WTC11 (cell line): ENCODE measurements around the gene ACTA2. TPM values are rescaled to one million over a fixed set of nuclear protein-coding genes. Genes with fewer than 3 reads are reported as not detected.

Experiments
- ATAC-seq: fragments of 200-7000 bp; cut with Tn5 transposase; 2 replicates; pipeline ENCODE4 v1.10.0; 2021; ENCODE audit warnings: mild to moderate bottlenecking, moderate library complexity
- CTCF ChIA-PET: fragments of 300-600 bp; sonication (Branson Sonifier 250); formaldehyde crosslinking; loops from one replicate; lab custom pipeline; 2021; ENCODE audit warnings: antibody characterized with exemption; lab: Charles Lee
- POLR2A ChIA-PET: fragments of 350-600 bp; sonication (Branson Sonifier 250); formaldehyde crosslinking; loops from one replicate; lab custom pipeline; 2021; ENCODE audit warnings: antibody characterized with exemption; lab: Charles Lee
- DNase-seq: peaks from one replicate; pipeline ENCODE4 v3.0.0; 2021; ENCODE audit warnings: low spot score
- H3K27ac Mint-ChIP-seq: 2 replicates; pipeline ENCODE4 v1.8.0; 2021; ENCODE audit warnings: mixed read lengths
- H3K27me3 Mint-ChIP-seq: 2 replicates; pipeline ENCODE4 v1.8.0; 2021; ENCODE audit warnings: low read depth, mild to moderate bottlenecking, moderate library complexity, mixed read lengths
- H3K36me3 Mint-ChIP-seq: 2 replicates; pipeline ENCODE4 v1.8.0; 2021; ENCODE audit warnings: mixed read lengths
- H3K4me1 Mint-ChIP-seq: 2 replicates; pipeline ENCODE4 v1.8.0; 2022; ENCODE audit warnings: mixed read lengths
- H3K4me3 Mint-ChIP-seq: 2 replicates; pipeline ENCODE4 v1.8.0; 2021; ENCODE audit warnings: mild to moderate bottlenecking, moderate library complexity, mixed read lengths
- H3K9me3 Mint-ChIP-seq: 2 replicates; pipeline ENCODE4 v1.8.0; 2021; ENCODE audit warnings: mixed read lengths
- ATF1 ChIP-seq: sonication (generic); formaldehyde crosslinking; IDR thresholded peaks from 2 replicates; pipeline ENCODE4 v1.8.1; 2023; ENCODE audit warnings: mild to moderate bottlenecking, moderate library complexity, missing genetic modification reagents
- CTCF ChIP-seq: fragments of 200-600 bp; IDR thresholded peaks from 2 replicates; pipeline ENCODE4 v1.8.0; 2022; ENCODE audit warnings: antibody characterized with exemption
- ETV6 ChIP-seq: sonication (generic); formaldehyde crosslinking; IDR thresholded peaks from 2 replicates; pipeline ENCODE4 v1.8.1; 2022; ENCODE audit warnings: mild to moderate bottlenecking, missing genetic modification reagents
- FOXP1 ChIP-seq: sonication (generic); formaldehyde crosslinking; IDR thresholded peaks from 2 replicates; pipeline ENCODE4 v1.8.0; 2022; ENCODE audit warnings: missing genetic modification reagents, mild to moderate bottlenecking, moderate library complexity, borderline replicate concordance
- GTF2I ChIP-seq: fragments of 250-450 bp; sonication (Bioruptor Pico); conservative IDR thresholded peaks from 2 replicates; pipeline ENCODE4 v1.4.0; 2021; ENCODE audit warnings: mild to moderate bottlenecking
- IRF2 ChIP-seq: sonication (generic); formaldehyde crosslinking; IDR thresholded peaks from 2 replicates; pipeline ENCODE4 v1.8.0; 2022; ENCODE audit warnings: low read depth, missing genetic modification reagents, borderline replicate concordance
- JUN ChIP-seq: sonication (generic); formaldehyde crosslinking; IDR thresholded peaks from 2 replicates; pipeline ENCODE4 v1.8.0; 2023; ENCODE audit warnings: mild to moderate bottlenecking, missing genetic modification reagents
- MAX ChIP-seq: sonication (generic); formaldehyde crosslinking; IDR thresholded peaks from 2 replicates; pipeline ENCODE4 v1.8.0; 2022; ENCODE audit warnings: mild to moderate bottlenecking, missing genetic modification reagents
- NFYB ChIP-seq: sonication (generic); formaldehyde crosslinking; conservative IDR thresholded peaks from 2 replicates; pipeline ENCODE4 v1.8.0; 2022; ENCODE audit warnings: low read depth, missing genetic modification reagents
- NR1H2 ChIP-seq: sonication (generic); formaldehyde crosslinking; IDR thresholded peaks from 2 replicates; pipeline ENCODE4 v1.9.0; 2021; ENCODE audit warnings: mild to moderate bottlenecking, moderate library complexity, missing genetic modification reagents
- RORB ChIP-seq: fragments of 250-450 bp; sonication (Bioruptor Pico); IDR thresholded peaks from 2 replicates; pipeline ENCODE4 v1.9.0; 2021; ENCODE audit warnings: mild to moderate bottlenecking
- SP1 ChIP-seq: sonication (generic); formaldehyde crosslinking; conservative IDR thresholded peaks from 2 replicates; pipeline ENCODE4 v1.8.1; 2022; ENCODE audit warnings: missing genetic modification reagents
- TCF7 ChIP-seq: sonication (generic); formaldehyde crosslinking; IDR thresholded peaks from 2 replicates; pipeline ENCODE4 v1.8.0; 2022; ENCODE audit warnings: mild to moderate bottlenecking, low read depth, missing genetic modification reagents, moderate library complexity
- TEAD4 ChIP-seq: sonication (generic); formaldehyde crosslinking; IDR thresholded peaks from 2 replicates; pipeline ENCODE4 v1.8.0; 2022; ENCODE audit warnings: mild to moderate bottlenecking, missing genetic modification reagents
- ZNF121 ChIP-seq: sonication (generic); formaldehyde crosslinking; IDR thresholded peaks from 2 replicates; pipeline ENCODE4 v1.8.0; 2023; ENCODE audit warnings: missing genetic modification reagents
- ZNF138 ChIP-seq: sonication (generic); formaldehyde crosslinking; conservative IDR thresholded peaks from 2 replicates; pipeline ENCODE4 v1.8.1; 2022; ENCODE audit warnings: mild to moderate bottlenecking, moderate library complexity, missing genetic modification reagents
- ZNF219 ChIP-seq: sonication (generic); formaldehyde crosslinking; IDR thresholded peaks from 2 replicates; pipeline ENCODE4 v1.8.0; 2023; ENCODE audit warnings: missing genetic modification reagents, mild to moderate bottlenecking, borderline replicate concordance
- ZNF281 ChIP-seq: sonication (generic); formaldehyde crosslinking; IDR thresholded peaks from 2 replicates; pipeline ENCODE4 v1.8.0; 2023; ENCODE audit warnings: mild to moderate bottlenecking, missing genetic modification reagents
- ZNF317 ChIP-seq: sonication (generic); formaldehyde crosslinking; IDR thresholded peaks from 2 replicates; pipeline ENCODE4 v1.8.1; 2023; ENCODE audit warnings: low read depth, mild to moderate bottlenecking, moderate library complexity, missing genetic modification reagents, borderline replicate concordance
- ZNF416 ChIP-seq: fragments of 250-450 bp; sonication (Bioruptor Pico); IDR thresholded peaks from 2 replicates; pipeline ENCODE4 v1.9.0; 2021; ENCODE audit warnings: mild to moderate bottlenecking, inconsistent platforms
- total RNA-seq: library from RNA; stranded (reverse); gene quantifications from 3 replicates; pipeline ENCODE4 v1.2.3, GENCODE V29; 2021

Gene ACTA2
- total RNA-seq, 1 experiment from 2014 or later: 4.4 TPM

- H3K36me3 Mint-ChIP-seq: no peaks in the 10 kb centered on the region
- no peak overlapping the region for H3K4me3 Mint-ChIP-seq
- ChIA-PET POLR2A (no interaction called here), CTCF (interaction anchor here (0.7 to 1.7 kb wide), 2 partner anchors 12 to 41 kb away, joined by 3 to 8 read pairs; partner anchors contain the start of gene STAMBPL1)
- TF ChIP-seq ZNF281: peak; percentile 27; the same call in 1 of the 2 replicates
- TF ChIP-seq CTCF: no peak
- DNase-seq (no peak), ATAC-seq (peak; percentile 76)
- H3K27ac Mint-ChIP-seq: no peak overlapping the region
- no peaks in the 10 kb centered on the region; the same call in 1 of the 2 replicates for H3K27me3 Mint-ChIP-seq
- H3K4me1 Mint-ChIP-seq: peaks cover 24% of the 10 kb centered on the region
- H3K9me3 Mint-ChIP-seq: no peaks in the 10 kb centered on the region
Observed at GRCh38 chr10:88892222-88892967, 60.2 kb downstream of the ACTA2 start.

GRCh38 chr10:88890681-88891381 is 61.7 kb downstream of the ACTA2 start:
- Mint-ChIP-seq H3K4me3 (no peak overlapping the region), H3K36me3 (no peaks in the 10 kb centered on the region), H3K4me1 (peaks cover 24% of the 10 kb centered on the region), H3K27ac (no peak overlapping the region), H3K27me3 (no peaks in the 10 kb centered on the region; the same call in 1 of the 2 replicates), H3K9me3 (no peaks in the 10 kb centered on the region)
- POLR2A ChIA-PET: no interaction called here
- CTCF ChIA-PET: no interaction called here
- DNase-seq (no peak), ATAC-seq (no peak)
- TF ChIP-seq TEAD4 (CRISPR knock-in tag): no peak
- TF ChIP-seq ZNF317 (CRISPR knock-in tag): no peak

GRCh38 chr10:88889559-88890337 is 62.8 kb downstream of the ACTA2 start:
- no peak overlapping the region for H3K27ac Mint-ChIP-seq
- no peak overlapping the region for H3K4me3 Mint-ChIP-seq
- no peaks in the 10 kb centered on the region for H3K36me3 Mint-ChIP-seq
- H3K4me1 Mint-ChIP-seq: peaks cover 26% of the 10 kb centered on the region
- TF ChIP-seq ATF1 (CRISPR knock-in tag) (no peak), SP1 (CRISPR knock-in tag) (no peak), MAX (no peak), JUN (CRISPR knock-in tag) (no peak), ZNF281 (no peak), ZNF416 (CRISPR knock-in tag) (no peak), IRF2 (CRISPR knock-in tag) (no peak), GTF2I (CRISPR knock-in tag) (no peak), RORB (CRISPR knock-in tag) (no peak), ETV6 (CRISPR knock-in tag) (no peak), FOXP1 (CRISPR knock-in tag) (no peak), ZNF121 (CRISPR knock-in tag) (no peak), NFYB (CRISPR knock-in tag) (no peak), ZNF138 (CRISPR knock-in tag) (no peak), ZNF219 (CRISPR knock-in tag) (no peak), TCF7 (CRISPR knock-in tag) (no peak), NR1H2 (CRISPR knock-in tag) (no peak)
- ChIA-PET POLR2A (no interaction called here), CTCF (no interaction called here)
- no peaks in the 10 kb centered on the region; the same call in 1 of the 2 replicates for H3K27me3 Mint-ChIP-seq
- H3K9me3 Mint-ChIP-seq: no peaks in the 10 kb centered on the region
- no peak for DNase-seq
- ATAC-seq: no peak
